Kidney epithelial cell (primary cell): ENCODE results near the gene HAUS7. TPM values are rescaled to one million over a fixed set of nuclear protein-coding genes. Genes with fewer than 3 reads are reported as not detected.
"Not testable (repeated sequence)": the region's sequence is repeated elsewhere in the genome, so short reads cannot be mapped to it uniquely, and the experiment has no call there.

Source experiments
- DNase-seq: peaks from one replicate; pipeline ENCODE4 v3.0.0-alpha.2; 2010; ENCODE audit warnings: low read depth
- H3K27me3 ChIP-seq: 2 replicates; pipeline ENCODE4 v1.6.0; 2011; ENCODE audit warnings: low read length; ENCODE audit not compliant: control insufficient read depth, insufficient read depth
- H3K36me3 ChIP-seq: 2 replicates; pipeline ENCODE4 v1.5.1; 2011; ENCODE audit warnings: low read length; ENCODE audit not compliant: control insufficient read depth, insufficient read depth
- H3K4me3 ChIP-seq: 2 replicates; pipeline ENCODE4 v1.5.1; 2011; ENCODE audit warnings: low read depth, mild to moderate bottlenecking, control low read depth, low read length
- total RNA-seq: library from RNA; depleted of rRNA; stranded (reverse); fragments of >200 nt; gene quantifications from 2 replicates; pipeline ENCODE4 v1.2.3, GENCODE V29; 2015
- TF ChIP-seq, protein P1 (sequence below): IDR thresholded peaks from 2 replicates; pipeline ENCODE4 v1.5.1; 2011; ENCODE audit warnings: mild to moderate bottlenecking, moderate library complexity, low read length, control low read depth, inconsistent platforms; ENCODE audit not compliant: insufficient read depth, poor library complexity, severe bottlenecking

The HAUS7 gene
- total RNA-seq, 1 donor from 2014 or later = 25.8 TPM

DNA sequence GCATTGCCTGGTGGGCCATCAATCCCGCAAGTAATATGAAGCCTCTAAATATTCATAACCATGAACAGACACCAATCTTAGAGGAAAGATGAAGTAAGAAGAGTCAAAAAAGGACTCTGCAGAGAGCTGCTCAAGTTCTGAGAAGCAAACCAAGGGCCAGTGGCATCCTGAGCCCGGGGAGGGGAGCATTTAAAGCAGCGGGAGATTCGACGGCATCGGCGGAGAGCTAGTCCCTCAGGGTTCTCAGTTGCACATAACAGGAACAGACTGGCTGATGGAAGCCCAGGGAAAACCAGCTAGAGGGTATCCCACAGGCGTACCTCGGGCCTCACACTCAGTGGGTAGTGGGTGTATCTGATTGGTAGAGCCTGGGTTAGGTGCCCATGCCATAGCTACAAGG is 64.4 kb downstream of the HAUS7 start:
- TF ChIP-seq, protein P1, sequence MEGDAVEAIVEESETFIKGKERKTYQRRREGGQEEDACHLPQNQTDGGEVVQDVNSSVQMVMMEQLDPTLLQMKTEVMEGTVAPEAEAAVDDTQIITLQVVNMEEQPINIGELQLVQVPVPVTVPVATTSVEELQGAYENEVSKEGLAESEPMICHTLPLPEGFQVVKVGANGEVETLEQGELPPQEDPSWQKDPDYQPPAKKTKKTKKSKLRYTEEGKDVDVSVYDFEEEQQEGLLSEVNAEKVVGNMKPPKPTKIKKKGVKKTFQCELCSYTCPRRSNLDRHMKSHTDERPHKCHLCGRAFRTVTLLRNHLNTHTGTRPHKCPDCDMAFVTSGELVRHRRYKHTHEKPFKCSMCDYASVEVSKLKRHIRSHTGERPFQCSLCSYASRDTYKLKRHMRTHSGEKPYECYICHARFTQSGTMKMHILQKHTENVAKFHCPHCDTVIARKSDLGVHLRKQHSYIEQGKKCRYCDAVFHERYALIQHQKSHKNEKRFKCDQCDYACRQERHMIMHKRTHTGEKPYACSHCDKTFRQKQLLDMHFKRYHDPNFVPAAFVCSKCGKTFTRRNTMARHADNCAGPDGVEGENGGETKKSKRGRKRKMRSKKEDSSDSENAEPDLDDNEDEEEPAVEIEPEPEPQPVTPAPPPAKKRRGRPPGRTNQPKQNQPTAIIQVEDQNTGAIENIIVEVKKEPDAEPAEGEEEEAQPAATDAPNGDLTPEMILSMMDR = no peak
- no peaks in the 10 kb centered on the region for H3K36me3 ChIP-seq

DNA sequence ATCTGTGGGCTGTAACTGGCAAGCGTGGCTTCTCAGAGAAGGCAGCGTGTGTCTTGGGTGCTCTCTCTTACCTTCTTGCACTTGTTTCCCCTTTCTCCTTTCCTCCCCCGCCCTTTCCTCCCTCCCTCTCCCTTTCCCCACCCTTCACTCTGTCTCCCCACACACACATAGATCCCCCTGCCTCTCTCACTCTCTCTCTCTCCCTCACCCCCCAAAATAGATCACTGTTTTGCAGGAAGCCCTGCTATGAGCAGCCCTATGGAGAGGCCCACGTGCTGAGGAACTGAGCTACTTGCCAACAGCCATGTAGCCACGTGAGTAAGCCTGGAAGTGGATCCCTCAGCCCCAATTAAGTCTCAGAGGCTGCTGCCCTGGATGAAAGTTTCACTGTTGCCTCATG is 65.0 kb downstream of the HAUS7 start:
- no peak for DNase-seq
- TF ChIP-seq, protein P1 = no peak
- Histone ChIP-seq H3K27me3 (no peaks in the 10 kb centered on the region), H3K36me3 (no peaks in the 10 kb centered on the region), H3K4me3 (no peak overlapping the region)

More for the DNA sequence above, 64.4 kb downstream of the HAUS7 start:
- H3K27me3 ChIP-seq = peaks cover 2% of the 10 kb centered on the region
- no peak for DNase-seq
- H3K4me3 ChIP-seq = no peak overlapping the region

DNA sequence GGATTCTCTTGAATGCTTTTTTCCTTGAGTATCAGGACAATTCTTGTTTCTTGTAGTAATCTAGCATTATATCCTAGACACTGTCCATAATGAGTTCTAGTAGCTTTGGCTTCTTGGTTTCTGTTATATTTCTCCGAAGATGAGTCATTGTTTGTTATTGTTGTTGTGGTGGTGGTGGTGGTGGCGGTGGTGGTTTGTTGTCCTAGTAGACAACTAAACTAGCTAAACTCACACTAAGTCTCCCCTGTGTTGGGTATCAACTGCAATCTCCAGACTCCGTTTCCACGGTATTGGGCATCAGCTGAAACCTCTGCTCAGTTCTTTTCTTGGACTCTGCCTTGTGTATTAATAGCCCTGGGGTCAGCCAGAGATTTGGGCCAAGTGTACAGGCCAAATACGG is 66.0 kb downstream of the HAUS7 start:
- not testable (repeated sequence) for H3K27me3 ChIP-seq, H3K4me3 ChIP-seq, H3K36me3 ChIP-seq, DNase-seq

DNA sequence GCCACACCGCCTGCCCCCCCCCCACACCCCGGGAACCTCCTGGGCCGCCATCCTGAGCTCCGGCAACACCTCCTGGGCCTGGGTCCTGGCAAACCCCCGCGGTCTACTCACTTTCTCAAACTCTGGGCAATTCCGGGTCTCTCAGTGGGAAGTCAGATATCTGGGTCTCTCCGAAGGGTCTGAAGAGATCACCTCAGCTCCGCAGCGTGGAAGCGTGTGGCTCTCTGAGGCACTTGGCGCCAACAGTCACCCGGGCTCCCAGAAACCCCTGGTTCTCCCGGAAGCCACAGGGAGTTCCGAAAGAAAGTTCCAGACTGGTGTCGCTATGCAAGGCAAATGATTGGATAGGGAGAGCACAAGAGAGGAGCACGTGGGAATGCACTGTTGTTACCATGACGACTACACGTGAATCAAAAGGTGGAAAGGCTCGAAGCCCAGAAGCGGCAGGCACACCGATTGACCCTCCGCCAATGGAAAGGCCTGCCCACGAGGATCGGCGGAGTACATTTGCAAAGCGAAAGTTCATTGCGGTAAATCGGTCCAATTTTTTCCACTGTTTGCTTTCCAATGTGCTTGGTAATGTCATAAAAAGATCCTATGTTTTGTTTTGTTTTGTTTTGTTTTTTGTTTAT is 69.1 kb downstream of the HAUS7 start, which contains the start of gene PNMA6E:
Gene PNMA6E, minus strand, starts transcription at position 218 of the 632 bp plus-strand sequence. CDS start 2,501 bp downstream, outside the sequence.
- H3K4me3 ChIP-seq = no peak within 1 kb of the TSS

DNA sequence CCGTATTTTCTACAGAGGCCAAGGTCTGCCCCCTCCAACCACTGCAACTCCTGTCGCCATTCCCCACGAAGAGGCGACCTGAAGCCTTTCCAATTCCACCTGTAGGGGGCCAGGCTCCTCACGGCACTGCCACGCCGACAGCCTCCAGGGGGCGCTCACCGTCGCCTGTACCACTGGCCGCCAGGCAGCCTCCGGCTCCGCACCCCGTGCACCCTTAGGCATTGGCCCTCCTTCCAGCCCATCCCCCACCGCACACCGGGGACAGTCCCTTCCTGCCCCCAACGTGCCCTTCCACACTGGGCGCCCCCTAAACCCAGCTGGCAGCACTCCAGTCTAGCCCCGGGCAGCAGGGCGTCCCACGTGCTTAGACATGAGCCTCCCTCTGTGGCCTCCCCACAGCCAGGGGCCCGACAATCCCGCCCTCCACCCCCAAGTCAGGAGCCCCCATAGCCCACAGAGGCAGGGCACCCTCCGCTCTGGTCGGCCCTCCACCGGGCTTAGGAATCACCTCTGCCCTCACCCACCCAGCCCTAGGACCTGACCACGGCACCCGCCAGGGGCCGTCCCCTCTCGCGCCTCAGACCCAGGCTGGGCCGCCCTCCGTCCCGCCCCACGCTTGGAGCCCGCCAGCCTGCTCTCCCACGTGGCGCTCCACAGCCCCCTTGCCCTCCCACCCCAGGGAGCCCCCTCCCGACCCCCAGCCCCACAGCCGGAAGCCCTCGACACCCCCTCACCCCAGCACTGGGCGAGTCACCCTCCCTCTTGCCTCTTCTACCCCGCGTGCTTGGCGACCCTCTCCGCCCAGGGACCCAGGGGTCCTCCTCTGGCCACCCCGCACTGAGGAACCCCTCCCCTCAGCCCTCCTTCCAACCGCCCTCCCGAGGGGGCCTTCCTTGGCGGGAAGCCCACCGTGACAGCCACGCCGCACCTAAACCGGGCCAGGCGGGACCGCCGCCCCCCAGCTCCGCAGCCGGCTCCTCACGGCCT is 69.9 kb downstream of the HAUS7 start:
- H3K4me3 ChIP-seq = no peak overlapping the region
- H3K36me3 ChIP-seq = no peaks in the 10 kb centered on the region
- no peaks in the 10 kb centered on the region for H3K27me3 ChIP-seq
- DNase-seq = no peak
- TF ChIP-seq, protein P1 = peak; percentile 67

More for the DNA sequence above, 69.1 kb downstream of the HAUS7 start, which contains the start of gene PNMA6E:
- DNase-seq = no peak
- TF ChIP-seq, protein P1 = no peak
- Histone ChIP-seq H3K27me3 (no peaks in the 10 kb centered on the region), H3K36me3 (no peaks in the 10 kb centered on the region)

DNA sequence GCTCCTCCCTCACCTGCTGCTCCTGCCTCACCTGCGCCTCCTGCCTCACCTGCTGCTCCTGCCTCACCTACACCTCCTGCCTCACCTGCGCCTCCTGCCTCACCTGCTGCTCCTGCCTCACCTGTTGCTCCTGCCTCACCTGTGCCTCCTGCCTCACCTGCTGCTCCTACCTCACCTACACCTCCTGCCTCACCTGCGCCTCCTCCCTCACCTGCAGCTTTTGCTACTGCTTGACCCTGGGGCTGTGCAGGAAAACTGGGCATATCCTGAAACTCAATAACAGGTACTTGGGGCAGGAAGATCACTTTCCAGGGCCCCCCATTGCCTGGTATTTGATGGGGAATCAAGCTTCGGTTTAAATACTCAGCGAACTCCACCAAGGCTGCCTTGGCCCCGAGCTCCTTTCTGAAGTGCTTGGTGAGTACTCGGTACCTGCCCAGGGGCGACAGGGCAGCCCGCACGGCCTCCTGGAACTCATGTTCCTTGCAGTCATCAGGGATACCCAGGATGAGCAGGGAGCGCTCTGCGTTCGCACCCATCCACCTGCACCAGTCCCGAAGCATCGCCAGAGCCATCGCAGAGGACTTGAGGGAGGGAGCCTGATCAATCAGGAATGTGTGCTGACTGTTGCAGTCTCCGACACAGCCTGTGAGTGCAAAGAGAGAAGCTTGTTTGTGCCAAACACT is 72.0 kb downstream of the HAUS7 start:
- no peaks in the 10 kb centered on the region for H3K27me3 ChIP-seq
- H3K36me3 ChIP-seq = no peaks in the 10 kb centered on the region
- DNase-seq = no peak
- no peak overlapping the region for H3K4me3 ChIP-seq
- TF ChIP-seq, protein P1 = no peak
